HG02571 (cell line): ENCODE data around the gene MLH3.

ENCODE experiments used
- ATAC-seq: cut with Tn5 transposase; IDR thresholded peaks from one replicate; pipeline ENCODE4 v1.9.1; 2021; ENCODE audit warnings: mild to moderate bottlenecking, moderate library complexity; ENCODE audit not compliant: unreplicated experiment

The MLH3 gene

GRCh38 chr14:74974364-74975058, 76.8 kb downstream of the MLH3 start:
- ATAC-seq: no peak

- no peak for ATAC-seq
These were observed 77.3 kb downstream of the MLH3 start for GRCh38 chr14:74973905-74974363.

GRCh38 chr14:74973003-74973653, 78.1 kb downstream of the MLH3 start:
- ATAC-seq: no peak

- ATAC-seq: no peak
These were observed 82.5 kb downstream of the MLH3 start for GRCh38 chr14:74968811-74969210.

- ATAC-seq: no peak
These were observed 85.6 kb downstream of the MLH3 start for GRCh38 chr14:74965486-74966153.

GRCh38 chr14:74964787-74965485, 86.3 kb downstream of the MLH3 start:
- no peak for ATAC-seq
